Activated naive CD8-positive, alpha-beta T cell (primary cell): ENCODE data around the gene EYA2.

ENCODE experiments used
- H3K27ac Mint-ChIP-seq: one replicate; pipeline ENCODE4 v1.8.0; 2021; ENCODE audit warnings: mixed read lengths
- H3K27me3 Mint-ChIP-seq: one replicate; pipeline ENCODE4 v1.8.0; 2021; ENCODE audit warnings: mixed read lengths
- H3K36me3 Mint-ChIP-seq: one replicate; pipeline ENCODE4 v1.8.0; 2021; ENCODE audit warnings: mixed read lengths
- H3K4me1 Mint-ChIP-seq: one replicate; pipeline ENCODE4 v1.8.0; 2021; ENCODE audit warnings: low read depth, mixed read lengths
- H3K4me3 Mint-ChIP-seq: one replicate; pipeline ENCODE4 v1.8.0; 2021; ENCODE audit warnings: mild to moderate bottlenecking, mixed read lengths
- H3K9me3 Mint-ChIP-seq: one replicate; pipeline ENCODE4 v1.8.0; 2021; ENCODE audit warnings: low read depth, mixed read lengths

Gene EYA2

DNA sequence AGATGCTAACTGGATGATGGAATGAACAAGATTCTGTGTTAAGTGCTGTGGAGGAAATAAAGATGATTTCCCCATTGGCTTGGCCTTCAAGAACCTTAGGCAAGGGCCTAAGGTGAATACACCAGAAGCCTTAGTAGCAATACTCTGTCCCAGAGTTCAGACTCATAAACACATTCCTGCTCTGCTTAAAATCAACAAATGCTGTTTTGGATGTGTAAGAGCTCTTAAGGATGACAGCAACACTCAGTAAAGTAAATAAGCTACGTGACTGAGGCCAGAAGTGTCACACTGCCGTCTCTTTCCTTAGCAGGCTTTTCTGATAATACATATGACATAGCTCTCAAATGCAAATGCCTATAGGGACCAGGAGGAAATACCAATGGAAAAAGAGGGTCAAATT is 90.6 kb downstream of the EYA2 start:
- H3K4me3 Mint-ChIP-seq = no peak overlapping the region
- H3K9me3 Mint-ChIP-seq = peaks cover 17% of the 10 kb centered on the region
- peaks cover 8% of the 10 kb centered on the region for H3K27me3 Mint-ChIP-seq
- H3K36me3 Mint-ChIP-seq = peaks cover 3% of the 10 kb centered on the region
- no peak overlapping the region for H3K27ac Mint-ChIP-seq
- no peaks in the 10 kb centered on the region for H3K4me1 Mint-ChIP-seq

DNA sequence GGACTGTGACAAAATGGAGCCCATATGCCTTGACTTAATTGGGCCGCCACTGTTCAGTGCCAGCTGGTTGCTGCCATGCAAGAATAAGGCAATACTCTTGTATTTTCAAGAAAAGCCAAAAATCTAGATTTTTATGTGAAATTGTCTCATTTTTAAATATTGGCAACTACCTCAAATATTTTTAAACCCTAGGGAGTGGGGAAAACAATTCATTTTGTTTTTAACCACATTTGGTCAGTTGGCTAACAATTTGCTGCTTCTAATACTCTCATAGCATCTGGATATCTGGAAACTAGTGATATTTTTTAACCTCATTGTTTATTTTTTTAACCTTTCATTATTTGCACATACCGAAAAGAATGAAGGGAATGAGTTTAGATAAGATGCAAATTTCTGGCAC is 91.0 kb downstream of the EYA2 start:
- peaks cover 8% of the 10 kb centered on the region for H3K27me3 Mint-ChIP-seq
- no peak overlapping the region for H3K4me3 Mint-ChIP-seq
- peaks cover 3% of the 10 kb centered on the region for H3K36me3 Mint-ChIP-seq
- no peak overlapping the region for H3K27ac Mint-ChIP-seq
- H3K4me1 Mint-ChIP-seq = no peaks in the 10 kb centered on the region
- H3K9me3 Mint-ChIP-seq = peaks cover 17% of the 10 kb centered on the region

DNA sequence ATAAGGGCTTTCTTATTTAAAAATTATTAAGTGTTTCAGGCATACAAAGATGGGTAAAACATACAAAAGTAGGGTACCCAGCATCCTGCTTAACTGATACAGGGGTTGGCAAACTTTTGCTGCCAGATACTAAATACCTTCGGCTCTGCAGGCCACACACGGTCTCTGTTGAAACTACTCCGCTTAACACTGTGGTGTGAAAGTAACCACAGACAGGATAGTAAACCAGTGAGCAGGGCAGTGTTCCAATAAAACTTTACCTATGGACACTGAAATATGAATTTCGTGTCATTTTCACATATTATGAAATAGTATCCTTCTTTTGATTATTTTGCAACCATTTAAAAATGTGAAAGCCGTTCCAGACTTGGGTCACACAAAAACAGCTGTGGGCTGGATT is 92.4 kb downstream of the EYA2 start:
- Mint-ChIP-seq H3K4me1 (no peaks in the 10 kb centered on the region), H3K9me3 (peaks cover 15% of the 10 kb centered on the region), H3K36me3 (peaks cover 3% of the 10 kb centered on the region), H3K27ac (no peak overlapping the region), H3K27me3 (peaks cover 12% of the 10 kb centered on the region), H3K4me3 (no peak overlapping the region)

GRCh38 chr20:46990017-46990595 is 95.5 kb downstream of the EYA2 start:
- no peak overlapping the region for H3K4me3 Mint-ChIP-seq
- peaks cover 10% of the 10 kb centered on the region for H3K4me1 Mint-ChIP-seq
- H3K9me3 Mint-ChIP-seq = no peaks in the 10 kb centered on the region
- no peak overlapping the region for H3K27ac Mint-ChIP-seq
- peaks cover 10% of the 10 kb centered on the region for H3K27me3 Mint-ChIP-seq
- H3K36me3 Mint-ChIP-seq = no peaks in the 10 kb centered on the region

GRCh38 chr20:46990596-46991104 is 96.0 kb downstream of the EYA2 start:
- Mint-ChIP-seq H3K27me3 (peaks cover 6% of the 10 kb centered on the region), H3K4me1 (peaks cover 10% of the 10 kb centered on the region), H3K9me3 (no peaks in the 10 kb centered on the region), H3K36me3 (no peaks in the 10 kb centered on the region), H3K4me3 (no peak overlapping the region), H3K27ac (no peak overlapping the region)

GRCh38 chr20:46991168-46991567 is 96.5 kb downstream of the EYA2 start:
- Mint-ChIP-seq H3K27me3 (peaks cover 6% of the 10 kb centered on the region), H3K36me3 (no peaks in the 10 kb centered on the region), H3K4me3 (no peak overlapping the region), H3K27ac (no peak overlapping the region), H3K9me3 (no peaks in the 10 kb centered on the region), H3K4me1 (peaks cover 10% of the 10 kb centered on the region)

DNA sequence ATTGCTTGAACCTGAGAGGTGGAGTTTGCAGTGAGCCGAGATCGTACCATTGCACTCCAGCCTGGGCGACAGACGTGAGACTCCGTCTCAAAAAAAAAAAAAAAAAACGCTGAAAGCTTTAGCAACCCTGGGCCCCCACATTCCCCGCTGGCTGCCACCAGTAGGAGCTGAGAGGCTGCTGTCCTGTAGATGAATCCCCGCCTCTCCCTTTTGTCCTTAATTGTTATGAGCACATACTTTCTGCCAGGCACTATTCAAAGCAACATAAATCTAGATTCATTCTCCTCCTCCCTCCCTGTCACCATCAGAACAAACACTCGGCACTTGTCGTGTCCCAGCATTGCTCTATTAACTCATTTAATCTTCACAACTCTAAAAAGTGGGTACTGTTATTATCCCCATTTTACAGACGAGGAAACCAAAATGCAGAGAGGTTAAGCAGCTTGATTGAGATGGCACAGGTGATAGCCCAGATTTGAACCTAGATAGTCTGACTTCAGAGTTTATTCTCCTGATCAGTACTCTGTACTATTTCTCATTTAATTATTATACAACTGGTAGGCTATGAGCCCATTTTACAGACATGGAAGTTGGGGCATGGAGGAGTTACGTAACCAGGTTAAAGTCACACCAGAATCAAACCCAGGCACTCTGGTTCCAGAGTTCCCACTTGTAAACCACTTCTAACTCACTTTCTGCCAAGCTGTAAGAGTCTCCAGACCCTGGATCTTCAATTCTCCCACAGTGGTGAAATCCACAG is 97.4 kb downstream of the EYA2 start:
- Mint-ChIP-seq H3K9me3 (no peaks in the 10 kb centered on the region), H3K27me3 (peaks cover 9% of the 10 kb centered on the region), H3K27ac (no peak overlapping the region), H3K4me3 (no peak overlapping the region), H3K4me1 (peaks cover 10% of the 10 kb centered on the region), H3K36me3 (no peaks in the 10 kb centered on the region)

DNA sequence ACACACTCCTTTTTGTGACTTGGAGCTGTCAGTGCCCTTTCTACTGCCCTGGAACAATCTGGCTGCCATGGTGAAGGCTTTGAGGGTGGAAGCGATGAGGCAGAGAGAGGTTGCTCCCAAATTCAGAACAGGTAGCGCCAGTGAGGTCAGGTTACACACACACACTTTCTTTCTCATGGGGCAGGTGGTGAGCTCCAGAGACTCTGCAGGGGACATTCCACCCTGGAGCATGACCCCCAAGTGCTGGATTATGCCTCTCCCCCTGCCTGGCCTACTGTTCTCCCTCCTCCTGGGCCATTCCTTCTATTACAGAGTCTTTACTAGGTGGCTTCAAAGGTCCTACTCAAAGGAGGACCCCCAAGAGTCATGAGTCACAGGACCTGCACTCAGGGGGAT is 98.0 kb downstream of the EYA2 start:
- Mint-ChIP-seq H3K36me3 (no peaks in the 10 kb centered on the region), H3K4me3 (no peak overlapping the region), H3K9me3 (no peaks in the 10 kb centered on the region), H3K27ac (no peak overlapping the region), H3K27me3 (peaks cover 11% of the 10 kb centered on the region), H3K4me1 (peaks cover 10% of the 10 kb centered on the region)

GRCh38 chr20:46993465-46994095 is 98.9 kb downstream of the EYA2 start:
- Mint-ChIP-seq H3K27ac (no peak overlapping the region), H3K27me3 (peaks cover 11% of the 10 kb centered on the region), H3K4me1 (peaks cover 10% of the 10 kb centered on the region), H3K36me3 (no peaks in the 10 kb centered on the region), H3K9me3 (no peaks in the 10 kb centered on the region), H3K4me3 (peak overlapping the region; percentile 3)

DNA sequence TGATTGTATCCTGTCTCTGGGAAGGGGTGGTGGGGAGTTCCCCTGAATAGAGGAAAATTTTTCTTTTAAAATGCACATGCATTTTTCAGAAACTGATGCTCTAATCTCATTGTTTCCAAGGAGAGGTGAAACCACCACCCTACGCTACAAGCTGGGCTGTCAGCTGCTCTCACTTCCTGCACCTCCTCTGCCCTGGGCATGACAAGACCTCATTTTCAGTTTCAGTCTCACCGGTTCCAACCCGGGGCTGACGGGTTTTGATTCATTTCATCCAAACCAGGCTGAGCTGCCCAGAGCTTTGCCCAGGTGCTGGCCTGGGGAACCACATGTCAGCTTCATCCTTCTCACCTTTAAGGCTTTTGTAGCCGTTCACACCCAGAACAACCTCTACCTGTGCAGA is 99.7 kb downstream of the EYA2 start:
- Mint-ChIP-seq H3K9me3 (no peaks in the 10 kb centered on the region), H3K27me3 (peaks cover 11% of the 10 kb centered on the region), H3K27ac (no peak overlapping the region), H3K4me3 (peak overlapping the region; percentile 69), H3K4me1 (peaks cover 10% of the 10 kb centered on the region), H3K36me3 (no peaks in the 10 kb centered on the region)

- no peaks in the 10 kb centered on the region for H3K36me3 Mint-ChIP-seq
- H3K27ac Mint-ChIP-seq = no peak overlapping the region
- no peaks in the 10 kb centered on the region for H3K9me3 Mint-ChIP-seq
- no peak overlapping the region for H3K4me3 Mint-ChIP-seq
- H3K4me1 Mint-ChIP-seq = peaks cover 10% of the 10 kb centered on the region
- peaks cover 11% of the 10 kb centered on the region for H3K27me3 Mint-ChIP-seq
Observed at GRCh38 chr20:46995561-46996142, 101.0 kb downstream of the EYA2 start.

- H3K27me3 Mint-ChIP-seq = peaks cover 5% of the 10 kb centered on the region
- peaks cover 10% of the 10 kb centered on the region for H3K4me1 Mint-ChIP-seq
- H3K4me3 Mint-ChIP-seq = no peak overlapping the region
- no peaks in the 10 kb centered on the region for H3K36me3 Mint-ChIP-seq
- H3K27ac Mint-ChIP-seq = no peak overlapping the region
- no peaks in the 10 kb centered on the region for H3K9me3 Mint-ChIP-seq
Observed at GRCh38 chr20:46997187-46997586, 102.5 kb downstream of the EYA2 start.

GRCh38 chr20:46998477-46999240 is 104.0 kb downstream of the EYA2 start:
- Mint-ChIP-seq H3K4me3 (no peak overlapping the region), H3K27ac (no peak overlapping the region), H3K36me3 (no peaks in the 10 kb centered on the region), H3K27me3 (peaks cover 14% of the 10 kb centered on the region), H3K4me1 (peaks cover 9% of the 10 kb centered on the region), H3K9me3 (no peaks in the 10 kb centered on the region)

GRCh38 chr20:46999801-47000465 is 105.3 kb downstream of the EYA2 start:
- peaks cover 7% of the 10 kb centered on the region for H3K9me3 Mint-ChIP-seq
- H3K27ac Mint-ChIP-seq = no peak overlapping the region
- no peaks in the 10 kb centered on the region for H3K36me3 Mint-ChIP-seq
- no peak overlapping the region for H3K4me3 Mint-ChIP-seq
- no peaks in the 10 kb centered on the region for H3K4me1 Mint-ChIP-seq
- H3K27me3 Mint-ChIP-seq = peaks cover 18% of the 10 kb centered on the region
